Breast epithelium (tissue), 4 donors: ENCODE data around the gene TPK1. TPM values are rescaled to one million over a fixed set of nuclear protein-coding genes. Genes with fewer than 3 reads are reported as not detected.
A peak's percentile ranks its signal among the peaks of the same experiment; 100 is the strongest.
"Not testable (repeated sequence)": the region's sequence is repeated elsewhere in the genome, so short reads cannot be mapped to it uniquely, and the experiment has no call there.

Source experiments
- DNase-seq, 2 donors: peaks; one replicate each; pipeline ENCODE4 v3.0.0-alpha.2; 2019; ENCODE audit warnings: low spot score in 2 of 2
- H3K27ac ChIP-seq, 2 donors: fragments of 200-600 bp; sonication (generic) in 1 of 2; one replicate each; pipeline ENCODE4 v1.5.1; 2016 to 2019; ENCODE audit warnings: mild to moderate bottlenecking in 1 of 2
- H3K27me3 ChIP-seq, 2 donors: fragments of 200-600 bp; sonication (generic) in 1 of 2; one replicate each; pipeline versions ENCODE4 v1.5.1 to v1.6.0; 2017 to 2019; ENCODE audit warnings: control low read depth in 1 of 2, mild to moderate bottlenecking in 1 of 2
- H3K36me3 ChIP-seq: fragments of 200-600 bp; one replicate; pipeline ENCODE4 v1.5.1; 2019
- H3K4me1 ChIP-seq, 2 donors: fragments of 200-600 bp; sonication (generic); one replicate each; pipeline ENCODE4 v1.5.1; 2016 to 2019; ENCODE audit warnings: control low read depth in 1 of 2
- H3K4me3 ChIP-seq, 3 donors: fragments of 200-600 bp; sonication (generic); 1 replicate in 2 of 3; 2 replicates in 1 of 3; pipeline ENCODE4 v1.5.1; 2016 to 2019; ENCODE audit warnings: mild to moderate bottlenecking in 3 of 3, moderate library complexity in 2 of 3
- H3K9me3 ChIP-seq, 2 donors: fragments of 200-600 bp; sonication (generic) in 1 of 2; one replicate each; pipeline ENCODE4 v1.5.1; 2016 to 2019; ENCODE audit warnings: control low read depth in 1 of 2
- CTCF ChIP-seq, 3 donors: fragments of 450-650 bp; IDR thresholded peaks; one replicate each; pipeline ENCODE4 v1.5.1; 2016 to 2017; ENCODE audit warnings: antibody characterized with exemption in 3 of 3, mild to moderate bottlenecking in 3 of 3, moderate library complexity in 3 of 3
- POLR2A ChIP-seq: fragments of 450-650 bp; IDR thresholded peaks from one replicate; pipeline ENCODE4 v1.6.1; 2016; ENCODE audit warnings: antibody characterized with exemption, mild to moderate bottlenecking, moderate library complexity
- POLR2AphosphoS5 ChIP-seq, 3 donors: sonication (generic); formaldehyde crosslinking; IDR thresholded peaks; one replicate each; pipeline ENCODE4 v1.6.1; 2017; ENCODE audit warnings: antibody characterized with exemption in 3 of 3
- intact Hi-C: fragments of 100-400 bp; cut with DNase I; formaldehyde crosslinking; loops from one replicate; pipeline ENCODE4 v1.15.1; 2023; ENCODE audit warnings: low total_unique reads
- total RNA-seq, 3 donors: library from RNA; depleted of rRNA; stranded (reverse); fragments of >200 nt; gene quantifications; one replicate each; pipeline ENCODE4 v1.1.0, GENCODE V29; 2016

TPK1 gene
- total RNA-seq, 3 donors from 2014 or later: 4.8 to 9.8 (median 7.9) TPM

GRCh38 chr7:144805627-144806239, 30.1 kb downstream of the TPK1 start:
- no peaks in the 10 kb centered on the region for H3K27me3 ChIP-seq
- TF ChIP-seq POLR2A (no peak), POLR2AphosphoS5 (IDR thresholded peaks at IDR 0.05) (no peak), CTCF (IDR thresholded peaks at IDR 0.05) (no peak)
- intact Hi-C loops: no loop called here
- no peak for DNase-seq
- no peaks in the 10 kb centered on the region for H3K9me3 ChIP-seq
- H3K4me1 ChIP-seq: no peaks in the 10 kb centered on the region
- no peak overlapping the region for H3K4me3 ChIP-seq
- H3K27ac ChIP-seq: no peak overlapping the region
- H3K36me3 ChIP-seq: no peaks in the 10 kb centered on the region

- H3K27me3 ChIP-seq, H3K36me3 ChIP-seq, H3K4me1 ChIP-seq, H3K4me3 ChIP-seq, DNase-seq, intact Hi-C loops, H3K27ac ChIP-seq, H3K9me3 ChIP-seq: not testable (repeated sequence)
These were observed 35.0 kb downstream of the TPK1 start for GRCh38 chr7:144800678-144801436.

GRCh38 chr7:144796919-144797318, 38.9 kb downstream of the TPK1 start:
- no peak for DNase-seq
- TF ChIP-seq POLR2AphosphoS5 (IDR thresholded peaks at IDR 0.05) (no peak), POLR2A (no peak), CTCF (IDR thresholded peaks at IDR 0.05) (no peak)
- H3K36me3 ChIP-seq: no peaks in the 10 kb centered on the region
- H3K27me3 ChIP-seq: no peaks in the 10 kb centered on the region
- H3K9me3 ChIP-seq: no peaks in the 10 kb centered on the region
- no peak overlapping the region for H3K27ac ChIP-seq
- intact Hi-C loops: no loop called here
- H3K4me1 ChIP-seq: no peaks in the 10 kb centered on the region
- no peak overlapping the region for H3K4me3 ChIP-seq

- H3K36me3 ChIP-seq: no peaks in the 10 kb centered on the region
- no peaks in the 10 kb centered on the region for H3K27me3 ChIP-seq
- intact Hi-C loops: no loop called here
- no peak overlapping the region for H3K4me3 ChIP-seq
- DNase-seq: no peak
- H3K9me3 ChIP-seq: no peaks in the 10 kb centered on the region
- no peaks in the 10 kb centered on the region for H3K4me1 ChIP-seq
- TF ChIP-seq POLR2A (no peak), POLR2AphosphoS5 (IDR thresholded peaks at IDR 0.05) (no peak), CTCF (IDR thresholded peaks at IDR 0.05) (no peak)
- peak overlapping the region in 1 of 2 donors; percentile 0 for H3K27ac ChIP-seq
These were observed 43.8 kb downstream of the TPK1 start for GRCh38 chr7:144792050-144792449.

GRCh38 chr7:144791488-144791887, 44.4 kb downstream of the TPK1 start:
- H3K36me3 ChIP-seq: no peaks in the 10 kb centered on the region
- TF ChIP-seq POLR2A: no peak
- TF ChIP-seq POLR2AphosphoS5 (IDR thresholded peaks at IDR 0.05): no peak
- TF ChIP-seq CTCF (IDR thresholded peaks at IDR 0.05): no peak
- no peaks in the 10 kb centered on the region for H3K27me3 ChIP-seq
- no peak for DNase-seq
- H3K9me3 ChIP-seq: no peaks in the 10 kb centered on the region
- intact Hi-C loops: no loop called here
- H3K4me1 ChIP-seq: no peaks in the 10 kb centered on the region
- no peak overlapping the region for H3K4me3 ChIP-seq
- H3K27ac ChIP-seq: peak overlapping the region in 1 of 2 donors; percentile 0
